Transverse colon (tissue), 4 donors: ENCODE results near the gene DTNA.

Source experiments
- CTCF ChIP-seq, 5 experiments: fragments of 200-600 bp in 3 of 5; fragments of 450-650 bp in 2 of 5; sonication (generic) in 3 of 5; IDR thresholded peaks; 1 replicate in 2 of 5; 2 replicates in 3 of 5; pipeline ENCODE4 v1.5.1; 2016 to 2017; ENCODE audit warnings: antibody characterized with exemption in 5 of 5, inconsistent platforms in 3 of 5, mild to moderate bottlenecking in 2 of 5, moderate library complexity in 1 of 5
- EP300 ChIP-seq: sonication (generic); formaldehyde crosslinking; IDR thresholded peaks from one replicate; pipeline ENCODE4 v1.6.1; 2017; ENCODE audit warnings: antibody characterized with exemption, low read depth
- POLR2AphosphoS5 ChIP-seq, 3 donors: sonication (generic); formaldehyde crosslinking; IDR thresholded peaks; one replicate each; pipeline ENCODE4 v1.6.1; 2016; ENCODE audit warnings: antibody characterized with exemption in 3 of 3

GRCh38 chr18:34752056-34752455 lies 42.0 kb downstream of the DTNA start:
- TF ChIP-seq POLR2AphosphoS5 (IDR thresholded peaks at IDR 0.05), result no peak
- no peak for TF ChIP-seq CTCF (IDR thresholded peaks at IDR 0.05)
- TF ChIP-seq EP300, result no peak
